ENCODE measurements around the gene ANKK1. TPM values are rescaled to one million over a fixed set of nuclear protein-coding genes. Genes with fewer than 3 reads are reported as not detected.

Gene ANKK1
- polyA plus RNA-seq, 3 donors: 0.07 to 0.09 TPM; not detected in 1

DNA sequence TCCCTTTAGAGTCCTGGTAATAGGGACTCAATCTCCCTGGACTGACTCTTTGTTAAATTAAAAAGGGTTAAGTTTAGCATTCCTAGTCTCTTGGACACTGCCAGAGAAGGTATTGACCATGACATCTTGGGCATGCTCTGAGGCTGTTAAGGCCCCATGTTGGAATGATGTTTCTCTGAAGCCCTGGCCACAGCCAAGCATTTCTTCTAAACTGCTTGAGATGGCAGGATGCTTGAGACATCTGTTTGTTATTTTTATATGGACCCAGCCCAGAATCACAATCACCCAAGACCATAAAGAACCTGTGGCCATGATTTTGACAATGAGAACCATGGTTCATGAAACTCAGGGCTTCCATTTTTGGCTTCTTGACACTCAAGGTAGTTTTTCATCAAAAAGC, 5.5 kb upstream of the ANKK1 start:
- no peak overlapping the region for H2AFZ ChIP-seq (ENCODE audit: insufficient read depth, low read depth, low read length, poor library complexity, severe bottlenecking)
- no peaks in the 10 kb centered on the region for H3K79me2 ChIP-seq (ENCODE audit: insufficient read depth, low read length)
- DNase-seq: no peak
- no peak overlapping the region for H3K4me3 ChIP-seq (replicated peaks in 1 of 3; ENCODE audit: low read depth in 2 of 3, low read length in 3 of 3)
- peaks cover 3 to 8% (median 6%) of the 10 kb centered on the region in 3 donors for H3K27me3 Mint-ChIP-seq (ENCODE audit: low read depth in 3 of 3)
- TF ChIP-seq, protein P1, sequence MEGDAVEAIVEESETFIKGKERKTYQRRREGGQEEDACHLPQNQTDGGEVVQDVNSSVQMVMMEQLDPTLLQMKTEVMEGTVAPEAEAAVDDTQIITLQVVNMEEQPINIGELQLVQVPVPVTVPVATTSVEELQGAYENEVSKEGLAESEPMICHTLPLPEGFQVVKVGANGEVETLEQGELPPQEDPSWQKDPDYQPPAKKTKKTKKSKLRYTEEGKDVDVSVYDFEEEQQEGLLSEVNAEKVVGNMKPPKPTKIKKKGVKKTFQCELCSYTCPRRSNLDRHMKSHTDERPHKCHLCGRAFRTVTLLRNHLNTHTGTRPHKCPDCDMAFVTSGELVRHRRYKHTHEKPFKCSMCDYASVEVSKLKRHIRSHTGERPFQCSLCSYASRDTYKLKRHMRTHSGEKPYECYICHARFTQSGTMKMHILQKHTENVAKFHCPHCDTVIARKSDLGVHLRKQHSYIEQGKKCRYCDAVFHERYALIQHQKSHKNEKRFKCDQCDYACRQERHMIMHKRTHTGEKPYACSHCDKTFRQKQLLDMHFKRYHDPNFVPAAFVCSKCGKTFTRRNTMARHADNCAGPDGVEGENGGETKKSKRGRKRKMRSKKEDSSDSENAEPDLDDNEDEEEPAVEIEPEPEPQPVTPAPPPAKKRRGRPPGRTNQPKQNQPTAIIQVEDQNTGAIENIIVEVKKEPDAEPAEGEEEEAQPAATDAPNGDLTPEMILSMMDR (IDR thresholded peaks at IDR 0.05): no peak
- no peak overlapping the region for H3K9ac ChIP-seq (ENCODE audit: insufficient read depth, low read length, poor library complexity, severe bottlenecking)
- no peak overlapping the region for H3K27ac Mint-ChIP-seq
- H3K27ac ChIP-seq (ENCODE audit: low read depth in 1 of 2, low read length in 2 of 2): no peak overlapping the region
- H3K36me3 Mint-ChIP-seq: no peaks in the 10 kb centered on the region
- no peaks in the 10 kb centered on the region for H4K20me1 ChIP-seq (ENCODE audit: insufficient read depth, low read length)
- H3K4me1 Mint-ChIP-seq: no peaks in the 10 kb centered on the region
- no peak overlapping the region for H3K4me2 ChIP-seq (replicated peaks; ENCODE audit: extremely low read depth, low read length, poor library complexity, severe bottlenecking)
- no peaks in the 10 kb centered on the region for H3K9me3 ChIP-seq (replicated peaks in 1 of 2; ENCODE audit: control insufficient read depth in 1 of 2, insufficient read depth in 1 of 2, low read length in 2 of 2)
- H3K9me3 Mint-ChIP-seq: peaks cover 0 to 2% (median 0%) of the 10 kb centered on the region in 7 donors
- H3K4me1 ChIP-seq (ENCODE audit: control insufficient read depth in 1 of 2, insufficient read depth in 2 of 2, low read length in 2 of 2): no peaks in the 10 kb centered on the region
- H3K27me3 ChIP-seq (ENCODE audit: control insufficient read depth in 2 of 2, insufficient read depth in 2 of 2, low read length in 2 of 2): peaks cover 0 to 6% of the 10 kb centered on the region in 2 donors
- intact Hi-C loops (cut with micrococcal nuclease): no loop called here
- no peak overlapping the region for H3K4me3 Mint-ChIP-seq
- H3K36me3 ChIP-seq (replicated peaks in 1 of 2; ENCODE audit: control insufficient read depth in 1 of 2, insufficient read depth in 2 of 2, low read length in 2 of 2): no peaks in the 10 kb centered on the region

DNA sequence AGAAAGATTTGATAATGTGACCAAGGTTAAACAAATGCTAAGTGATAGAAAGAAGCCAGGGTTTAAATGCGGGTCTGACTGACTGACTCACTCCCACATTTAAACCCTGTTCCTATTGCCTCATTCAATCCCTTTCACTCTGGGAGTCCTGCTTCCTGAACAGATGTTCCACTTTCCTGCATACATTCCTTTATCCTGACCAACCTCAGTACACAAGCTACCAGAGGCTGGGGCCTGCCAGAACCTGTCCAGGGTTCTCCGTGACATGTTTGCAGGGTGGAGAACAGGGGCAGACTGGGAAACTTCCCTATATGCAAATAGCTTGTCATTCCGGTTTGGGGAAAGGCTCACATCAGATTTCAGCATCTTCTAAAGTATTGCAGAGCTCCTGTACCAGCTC, 3.0 kb upstream of the ANKK1 start:
- Histone ChIP-seq H3K9me3 (replicated peaks in 1 of 2; ENCODE audit: control insufficient read depth in 1 of 2, insufficient read depth in 1 of 2, low read length in 2 of 2) (no peaks in the 10 kb centered on the region), H3K9ac (ENCODE audit: insufficient read depth, low read length, poor library complexity, severe bottlenecking) (no peak overlapping the region), H3K79me2 (ENCODE audit: insufficient read depth, low read length) (no peaks in the 10 kb centered on the region), H3K4me1 (ENCODE audit: control insufficient read depth in 1 of 2, insufficient read depth in 2 of 2, low read length in 2 of 2) (no peaks in the 10 kb centered on the region), H3K27me3 (ENCODE audit: control insufficient read depth in 2 of 2, insufficient read depth in 2 of 2, low read length in 2 of 2) (peaks cover 0 to 29% of the 10 kb centered on the region in 2 donors), H3K4me2 (replicated peaks; ENCODE audit: extremely low read depth, low read length, poor library complexity, severe bottlenecking) (no peak overlapping the region), H2AFZ (ENCODE audit: insufficient read depth, low read depth, low read length, poor library complexity, severe bottlenecking) (no peak overlapping the region), H3K27ac (ENCODE audit: low read depth in 1 of 2, low read length in 2 of 2) (no peak overlapping the region), H3K4me3 (replicated peaks in 1 of 3; ENCODE audit: low read depth in 2 of 3, low read length in 3 of 3) (no peak overlapping the region), H3K36me3 (replicated peaks in 1 of 2; ENCODE audit: control insufficient read depth in 1 of 2, insufficient read depth in 2 of 2, low read length in 2 of 2) (no peaks in the 10 kb centered on the region), H4K20me1 (ENCODE audit: insufficient read depth, low read length) (no peaks in the 10 kb centered on the region)
- DNase-seq: no peak
- WGBS (ENCODE audit: insufficient coverage): 86% methylated on average over 2 of the region's 3 CpGs
- intact Hi-C loops (cut with micrococcal nuclease): no loop called here
- no peaks in the 10 kb centered on the region for H3K36me3 Mint-ChIP-seq
- H3K27me3 Mint-ChIP-seq (ENCODE audit: low read depth in 3 of 3): peaks cover 3 to 11% (median 11%) of the 10 kb centered on the region in 3 donors
- H3K9me3 Mint-ChIP-seq: peaks cover 0 to 2% (median 0%) of the 10 kb centered on the region in 7 donors
- no peak overlapping the region for H3K27ac Mint-ChIP-seq
- TF ChIP-seq, protein P1 (IDR thresholded peaks at IDR 0.05): no peak
- no peak overlapping the region for H3K4me3 Mint-ChIP-seq
- no peaks in the 10 kb centered on the region for H3K4me1 Mint-ChIP-seq

Data from CD14-positive monocyte (primary cell).